Gastrocnemius medialis (tissue), 4 donors: Measurements from ENCODE around the gene UAP1L1. TPM values are rescaled to one million over a fixed set of nuclear protein-coding genes. Genes with fewer than 3 reads are reported as not detected.
"Not testable (repeated sequence)": the region's sequence is repeated elsewhere in the genome, so short reads cannot be mapped to it uniquely, and the experiment has no call there.

Source experiments
- ATAC-seq, 2 donors: fragments of 150-250 bp; one replicate each; pipeline ENCODE4 v1.9.1; 2016
- DNase-seq, 2 donors: peaks; one replicate each; pipeline ENCODE4 v3.0.0-alpha.2; 2019
- H3K27ac ChIP-seq, 4 donors: fragments of 200-600 bp; sonication (generic); 1 replicate in 1 of 4; 2 replicates in 3 of 4; pipeline ENCODE4 v1.5.1; 2016 to 2018; ENCODE audit warnings: mild to moderate bottlenecking in 2 of 4, moderate library complexity in 1 of 4
- H3K27me3 ChIP-seq, 3 donors: fragments of 200-600 bp; sonication (generic) in 2 of 3; 1 replicate in 1 of 3; 2 replicates in 2 of 3; pipeline versions ENCODE4 v1.5.1 to v1.6.0; 2016 to 2019; ENCODE audit warnings: mild to moderate bottlenecking in 1 of 3, moderate library complexity in 1 of 3
- H3K36me3 ChIP-seq, 2 donors: fragments of 200-600 bp; sonication (generic) in 1 of 2; one replicate each; pipeline ENCODE4 v1.5.1; 2017 to 2018
- H3K4me1 ChIP-seq, 2 donors: fragments of 200-600 bp; sonication (generic) in 1 of 2; one replicate each; pipeline ENCODE4 v1.5.1; 2016 to 2017; ENCODE audit warnings: mild to moderate bottlenecking in 2 of 2
- H3K4me3 ChIP-seq, 4 donors: fragments of 200-600 bp; sonication (generic) in 3 of 4; 1 replicate in 1 of 4; 2 replicates in 3 of 4; pipeline ENCODE4 v1.5.1; 2016 to 2019; ENCODE audit warnings: mild to moderate bottlenecking in 2 of 4
- H3K9me3 ChIP-seq, 3 donors: fragments of 200-600 bp; sonication (generic) in 2 of 3; 1 replicate in 1 of 3; 2 replicates in 2 of 3; pipeline ENCODE4 v1.5.1; 2016 to 2019
- POLR2A ChIP-seq, 2 donors: fragments of 450-650 bp; IDR thresholded peaks; one replicate each; pipeline ENCODE4 v1.6.1; 2017; ENCODE audit warnings: antibody characterized with exemption in 2 of 2, mild to moderate bottlenecking in 2 of 2, moderate library complexity in 2 of 2
- in situ Hi-C, 4 donors: fragments of 200-750 bp; cut with MboI; loops; one replicate each; pipeline versions ENCODE4 v1.15.0 to v1.8.0; 2017; ENCODE audit warnings: low sequenced_read_pairs in 4 of 4
- intact Hi-C: fragments of 100-400 bp; cut with DNase I; formaldehyde crosslinking; loops from one replicate; pipeline ENCODE4 v1.15.1; 2023; ENCODE audit warnings: low total_unique reads
- total RNA-seq, 4 donors: library from RNA; depleted of rRNA; stranded (reverse); fragments of >200 nt; gene quantifications; one replicate each; pipeline versions ENCODE4 v1.1.0 to v1.2.3, GENCODE V29; 2016
- TF ChIP-seq, protein P1 (sequence below), 5 experiments: fragments of 450-650 bp in 3 of 5; fragments of 200-600 bp in 2 of 5; sonication (generic) in 2 of 5; IDR thresholded peaks in 4 of 5; conservative IDR thresholded peaks in 1 of 5; 1 replicate in 4 of 5; 2 replicates in 1 of 5; pipeline ENCODE4 v1.5.1; 2016 to 2019; ENCODE audit warnings: antibody characterized with exemption in 5 of 5, mild to moderate bottlenecking in 3 of 5, moderate library complexity in 3 of 5

Gene UAP1L1
- total RNA-seq, 4 donors from 2014 or later = 0.49 to 2.5 (median 1.5) TPM

DNA sequence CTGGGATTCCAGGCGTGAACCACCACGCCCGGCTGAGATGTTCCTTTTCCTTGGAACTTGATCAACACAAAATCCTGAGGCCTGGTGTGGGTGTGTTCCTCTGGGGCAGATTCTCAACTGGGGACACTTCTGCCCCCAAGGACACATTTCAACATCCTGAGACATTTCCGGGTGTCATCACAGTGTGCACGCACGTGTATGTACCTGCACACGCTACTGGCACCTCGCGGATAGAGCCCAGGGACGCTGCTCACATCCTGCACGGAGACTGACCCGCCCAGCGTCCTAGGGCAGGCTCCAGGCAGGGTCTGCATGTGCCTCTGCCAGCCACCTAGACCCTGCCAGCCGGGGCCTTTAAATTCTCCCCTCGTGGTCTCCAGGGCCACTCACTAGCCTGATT is 14.9 kb upstream of the UAP1L1 start:
- DNase-seq (no peak), ATAC-seq (no peak)
- intact Hi-C loops = no loop called here
- TF ChIP-seq, protein P1, sequence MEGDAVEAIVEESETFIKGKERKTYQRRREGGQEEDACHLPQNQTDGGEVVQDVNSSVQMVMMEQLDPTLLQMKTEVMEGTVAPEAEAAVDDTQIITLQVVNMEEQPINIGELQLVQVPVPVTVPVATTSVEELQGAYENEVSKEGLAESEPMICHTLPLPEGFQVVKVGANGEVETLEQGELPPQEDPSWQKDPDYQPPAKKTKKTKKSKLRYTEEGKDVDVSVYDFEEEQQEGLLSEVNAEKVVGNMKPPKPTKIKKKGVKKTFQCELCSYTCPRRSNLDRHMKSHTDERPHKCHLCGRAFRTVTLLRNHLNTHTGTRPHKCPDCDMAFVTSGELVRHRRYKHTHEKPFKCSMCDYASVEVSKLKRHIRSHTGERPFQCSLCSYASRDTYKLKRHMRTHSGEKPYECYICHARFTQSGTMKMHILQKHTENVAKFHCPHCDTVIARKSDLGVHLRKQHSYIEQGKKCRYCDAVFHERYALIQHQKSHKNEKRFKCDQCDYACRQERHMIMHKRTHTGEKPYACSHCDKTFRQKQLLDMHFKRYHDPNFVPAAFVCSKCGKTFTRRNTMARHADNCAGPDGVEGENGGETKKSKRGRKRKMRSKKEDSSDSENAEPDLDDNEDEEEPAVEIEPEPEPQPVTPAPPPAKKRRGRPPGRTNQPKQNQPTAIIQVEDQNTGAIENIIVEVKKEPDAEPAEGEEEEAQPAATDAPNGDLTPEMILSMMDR (IDR thresholded peaks at IDR 0.05 in 4 of 5, conservative IDR thresholded peaks at IDR 0.05 in 1 of 5) = no peak
- peaks cover 0 to 7% of the 10 kb centered on the region in 2 donors for H3K4me1 ChIP-seq
- H3K27me3 ChIP-seq = no peaks in the 10 kb centered on the region
- no peaks in the 10 kb centered on the region for H3K36me3 ChIP-seq
- in situ Hi-C loops = no loop called here
- no peak overlapping the region for H3K4me3 ChIP-seq
- H3K27ac ChIP-seq = no peak overlapping the region
- H3K9me3 ChIP-seq = no peaks in the 10 kb centered on the region

DNA sequence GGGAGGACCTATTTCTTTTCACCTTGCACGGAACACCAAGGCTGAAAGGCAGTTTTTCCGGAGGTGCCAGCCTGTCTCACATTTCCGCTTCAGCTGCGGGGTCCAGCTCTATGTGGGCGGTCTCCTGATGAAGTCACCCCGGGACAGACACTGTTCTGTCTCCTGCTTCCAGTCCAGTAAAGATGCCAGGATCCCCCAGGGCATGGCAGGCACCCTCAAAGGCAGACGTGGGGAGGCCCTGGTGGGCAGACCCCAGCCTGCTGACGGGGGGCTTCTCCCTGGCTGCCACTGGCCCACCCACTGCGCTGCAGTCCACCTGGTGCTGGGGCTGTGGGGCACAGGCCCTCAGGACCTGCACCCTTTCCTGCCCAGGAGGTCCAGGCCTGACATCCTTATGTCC is 14.5 kb upstream of the UAP1L1 start:
- intact Hi-C loops, H3K36me3 ChIP-seq, ATAC-seq, in situ Hi-C loops, DNase-seq, H3K9me3 ChIP-seq, H3K27ac ChIP-seq, H3K4me3 ChIP-seq, H3K4me1 ChIP-seq, H3K27me3 ChIP-seq: not testable (repeated sequence)

- TF ChIP-seq, protein P1 (IDR thresholded peaks at IDR 0.05 in 4 of 5, conservative IDR thresholded peaks at IDR 0.05 in 1 of 5) = no peak
- no peak for TF ChIP-seq POLR2A (IDR thresholded peaks at IDR 0.05)
- H3K27ac ChIP-seq = no peak overlapping the region
- H3K4me1 ChIP-seq = peaks cover 0 to 7% of the 10 kb centered on the region in 2 donors
- ATAC-seq (no peak), DNase-seq (no peak)
- H3K27me3 ChIP-seq = no peaks in the 10 kb centered on the region
- intact Hi-C loops (no loop called here), in situ Hi-C loops (no loop called here)
- H3K9me3 ChIP-seq = no peaks in the 10 kb centered on the region
- H3K4me3 ChIP-seq = no peak overlapping the region
- H3K36me3 ChIP-seq = no peaks in the 10 kb centered on the region
Measured at GRCh38 chr9:137063311-137064026, 13.8 kb upstream of the UAP1L1 start.

GRCh38 chr9:137064027-137064879 is 13.1 kb upstream of the UAP1L1 start:
- intact Hi-C loops = no loop called here
- in situ Hi-C loops = no loop called here
- DNase-seq (no peak), ATAC-seq (peak in 1 of 2 donors; percentile 49)
- Histone ChIP-seq H3K4me3 (no peak overlapping the region), H3K9me3 (no peaks in the 10 kb centered on the region), H3K27me3 (peaks cover 0 to 6% (median 1%) of the 10 kb centered on the region in 3 donors), H3K4me1 (peaks cover 0 to 7% of the 10 kb centered on the region in 2 donors), H3K27ac (no peak overlapping the region), H3K36me3 (no peaks in the 10 kb centered on the region)
- TF ChIP-seq, protein P1 (IDR thresholded peaks at IDR 0.05 in 4 of 5, conservative IDR thresholded peaks at IDR 0.05 in 1 of 5) = peak; percentile 79 to 97 (median 90)
- no peak for TF ChIP-seq POLR2A (IDR thresholded peaks at IDR 0.05)

- TF ChIP-seq POLR2A (IDR thresholded peaks at IDR 0.05) = no peak
- TF ChIP-seq, protein P1 (IDR thresholded peaks at IDR 0.05 in 4 of 5, conservative IDR thresholded peaks at IDR 0.05 in 1 of 5) = no peak
- no peaks in the 10 kb centered on the region for H3K9me3 ChIP-seq
- no peak overlapping the region for H3K4me3 ChIP-seq
- H3K36me3 ChIP-seq = no peaks in the 10 kb centered on the region
- ATAC-seq (no peak), DNase-seq (no peak)
- H3K27me3 ChIP-seq = peaks cover 0 to 11% (median 5%) of the 10 kb centered on the region in 3 donors
- H3K27ac ChIP-seq = no peak overlapping the region
- H3K4me1 ChIP-seq = peaks cover 0 to 7% of the 10 kb centered on the region in 2 donors
- in situ Hi-C loops = no loop called here
- intact Hi-C loops = no loop called here
Measured at GRCh38 chr9:137064880-137065164, 12.5 kb upstream of the UAP1L1 start.
